ENCODE measurements around the gene LRRC63.

The LRRC63 gene

GRCh38 chr13:46210362-46211083 is 1.2 kb upstream of the LRRC63 start:
- no peak overlapping the region for H3K27ac ChIP-seq (ENCODE audit: extremely low read depth, low read depth, low read length)
- H3K4me1 ChIP-seq (ENCODE audit: control insufficient read depth, insufficient read depth, low read length), result no peaks in the 10 kb centered on the region
- ChIA-PET CTCF (no interaction called here), POLR2A (no interaction called here)
- no peaks in the 10 kb centered on the region for H3K36me3 ChIP-seq (ENCODE audit: control insufficient read depth in 2 of 2, insufficient read depth in 1 of 2, low read length in 2 of 2)
- TF ChIP-seq ZNF776 (tag by site-specific recombination; IDR thresholded peaks at IDR 0.05; ENCODE audit: borderline replicate concordance) (no peak), ZNF433 (tag by site-specific recombination; IDR thresholded peaks at IDR 0.05; ENCODE audit: low read depth) (no peak), ZNF133 (tag by site-specific recombination; IDR thresholded peaks at IDR 0.05) (no peak), ZNF530 (tag by site-specific recombination; IDR thresholded peaks at IDR 0.05; ENCODE audit: low read depth) (no peak)
- no peak overlapping the region for H3K4me3 ChIP-seq (ENCODE audit: low read depth, low read length)
- no peaks in the 10 kb centered on the region for H3K9me3 ChIP-seq (ENCODE audit: control insufficient read depth, insufficient read depth, low read depth, low read length)

GRCh38 chr13:46211116-46211482 is 629 bp upstream of the LRRC63 start:
- H3K36me3 ChIP-seq (ENCODE audit: control insufficient read depth in 2 of 2, insufficient read depth in 1 of 2, low read length in 2 of 2), result no peaks in the 10 kb centered on the region
- no peak for TF ChIP-seq ZNF239 (tag by site-specific recombination; IDR thresholded peaks at IDR 0.05)
- no peak for TF ChIP-seq ZBTB44 (tag by site-specific recombination; IDR thresholded peaks at IDR 0.05)
- TF ChIP-seq ZNF366 (tag by site-specific recombination; conservative IDR thresholded peaks at IDR 0.05), result 0 out of 2 replicates have a peak, but pooled peaks have one; percentile 20
- TF ChIP-seq ZNF629 (tag by site-specific recombination; IDR thresholded peaks at IDR 0.05), result peak; percentile 93
- TF ChIP-seq HOXD13 (CRISPR knock-in tag; IDR thresholded peaks at IDR 0.05; ENCODE audit: borderline replicate concordance), result no peak
- TF ChIP-seq SETDB1 (IDR thresholded peaks at IDR 0.05; ENCODE audit: insufficient read length, low read length), result no peak
- 0 out of 2 replicates have a peak, but pooled peaks have one; percentile 38 for TF ChIP-seq ZNF600 (tag by site-specific recombination; IDR thresholded peaks at IDR 0.05)
- no peak for TF ChIP-seq HIC1 (tag by site-specific recombination; IDR thresholded peaks at IDR 0.05)
- no peak for TF ChIP-seq ZNF341 (tag by site-specific recombination; IDR thresholded peaks at IDR 0.05; ENCODE audit: low read depth)
- TF ChIP-seq ZBTB17 (tag by site-specific recombination; IDR thresholded peaks at IDR 0.05), result peak; percentile 64
- TF ChIP-seq ZNF121 (tag by site-specific recombination; IDR thresholded peaks at IDR 0.05), result no peak
- TF ChIP-seq RBAK (tag by site-specific recombination; IDR thresholded peaks at IDR 0.05), result no peak
- peak; percentile 83 for TF ChIP-seq ZBTB21 (tag by site-specific recombination; IDR thresholded peaks at IDR 0.05)
- 0 out of 2 replicates have a peak, but pooled peaks have one; percentile 20 for TF ChIP-seq ZNF2 (tag by site-specific recombination; IDR thresholded peaks at IDR 0.05)
- POLR2A ChIA-PET, result no interaction called here
- CTCF ChIA-PET, result no interaction called here
- H3K4me1 ChIP-seq (ENCODE audit: control insufficient read depth, insufficient read depth, low read length), result no peaks in the 10 kb centered on the region
- H3K27ac ChIP-seq (ENCODE audit: extremely low read depth, low read depth, low read length), result no peak overlapping the region
- no peaks in the 10 kb centered on the region for H3K9me3 ChIP-seq (ENCODE audit: control insufficient read depth, insufficient read depth, low read depth, low read length)
- H3K4me3 ChIP-seq (ENCODE audit: low read depth, low read length), result peak overlapping the region; percentile 56

- no peak overlapping the region for H3K4me3 ChIP-seq (ENCODE audit: low read depth, low read length)
- ChIA-PET CTCF (no interaction called here), POLR2A (no interaction called here)
- no peak overlapping the region for H3K27ac ChIP-seq (ENCODE audit: extremely low read depth, low read depth, low read length)
- H3K9me3 ChIP-seq (ENCODE audit: control insufficient read depth, insufficient read depth, low read depth, low read length), result no peaks in the 10 kb centered on the region
- no peak for TF ChIP-seq ZNF19 (tag by site-specific recombination; IDR thresholded peaks at IDR 0.05; ENCODE audit: low read depth)
- no peak for TF ChIP-seq ZFP37 (tag by site-specific recombination; IDR thresholded peaks at IDR 0.05)
- TF ChIP-seq ZFP3 (tag by site-specific recombination; IDR thresholded peaks at IDR 0.05; ENCODE audit: low read depth), result no peak
- 0 out of 2 replicates have a peak, but pooled peaks have one; percentile 34 for TF ChIP-seq ZNF600 (tag by site-specific recombination; IDR thresholded peaks at IDR 0.05)
- TF ChIP-seq ZNF623 (tag by site-specific recombination; IDR thresholded peaks at IDR 0.05), result no peak
- no peak for TF ChIP-seq SCRT1 (tag by site-specific recombination; IDR thresholded peaks at IDR 0.05; ENCODE audit: borderline replicate concordance)
- TF ChIP-seq MZF1 (tag by site-specific recombination; IDR thresholded peaks at IDR 0.05; ENCODE audit: borderline replicate concordance), result no peak
- H3K4me1 ChIP-seq (ENCODE audit: control insufficient read depth, insufficient read depth, low read length), result no peaks in the 10 kb centered on the region
- no peaks in the 10 kb centered on the region for H3K36me3 ChIP-seq (ENCODE audit: control insufficient read depth in 2 of 2, insufficient read depth in 1 of 2, low read length in 2 of 2)
Observed at GRCh38 chr13:46213242-46213641, 1.5 kb downstream of the LRRC63 start.
